Vagina (tissue), 2 donors: Measurements from ENCODE around the gene SUSD6.

Experiments
- POLR2A ChIP-seq, 2 donors: fragments of 450-650 bp; IDR thresholded peaks; one replicate each; pipeline ENCODE4 v1.6.1; 2017; ENCODE audit warnings: antibody characterized with exemption in 2 of 2, mild to moderate bottlenecking in 2 of 2, moderate library complexity in 2 of 2
- TF ChIP-seq, protein P1 (sequence below), 3 experiments: fragments of 450-650 bp in 2 of 3; fragments of 200-600 bp in 1 of 3; sonication (generic) in 1 of 3; IDR thresholded peaks; one replicate each; pipeline ENCODE4 v1.5.1; 2017 to 2019; ENCODE audit warnings: antibody characterized with exemption in 3 of 3, mild to moderate bottlenecking in 2 of 3, moderate library complexity in 2 of 3

DNA sequence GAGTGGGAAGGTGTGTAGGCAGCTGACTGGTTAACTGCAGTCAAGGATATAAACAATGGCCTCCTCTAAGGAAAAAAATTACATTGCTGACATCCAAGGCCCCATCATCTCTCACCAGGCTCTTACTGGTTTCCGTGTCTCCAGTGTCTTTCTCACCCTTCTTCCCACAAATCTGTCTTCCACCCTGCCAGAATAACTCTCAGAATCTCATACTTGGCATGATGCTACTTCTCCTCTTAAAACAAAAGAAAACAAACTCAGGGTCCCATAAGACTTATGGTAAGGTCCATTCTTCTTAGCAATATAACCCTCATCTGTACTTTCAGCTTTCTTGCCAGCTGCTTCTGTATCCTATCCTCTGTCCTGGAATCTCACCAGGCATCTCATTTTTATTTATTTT is 68.9 kb downstream of the SUSD6 start:
- TF ChIP-seq, protein P1, sequence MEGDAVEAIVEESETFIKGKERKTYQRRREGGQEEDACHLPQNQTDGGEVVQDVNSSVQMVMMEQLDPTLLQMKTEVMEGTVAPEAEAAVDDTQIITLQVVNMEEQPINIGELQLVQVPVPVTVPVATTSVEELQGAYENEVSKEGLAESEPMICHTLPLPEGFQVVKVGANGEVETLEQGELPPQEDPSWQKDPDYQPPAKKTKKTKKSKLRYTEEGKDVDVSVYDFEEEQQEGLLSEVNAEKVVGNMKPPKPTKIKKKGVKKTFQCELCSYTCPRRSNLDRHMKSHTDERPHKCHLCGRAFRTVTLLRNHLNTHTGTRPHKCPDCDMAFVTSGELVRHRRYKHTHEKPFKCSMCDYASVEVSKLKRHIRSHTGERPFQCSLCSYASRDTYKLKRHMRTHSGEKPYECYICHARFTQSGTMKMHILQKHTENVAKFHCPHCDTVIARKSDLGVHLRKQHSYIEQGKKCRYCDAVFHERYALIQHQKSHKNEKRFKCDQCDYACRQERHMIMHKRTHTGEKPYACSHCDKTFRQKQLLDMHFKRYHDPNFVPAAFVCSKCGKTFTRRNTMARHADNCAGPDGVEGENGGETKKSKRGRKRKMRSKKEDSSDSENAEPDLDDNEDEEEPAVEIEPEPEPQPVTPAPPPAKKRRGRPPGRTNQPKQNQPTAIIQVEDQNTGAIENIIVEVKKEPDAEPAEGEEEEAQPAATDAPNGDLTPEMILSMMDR (IDR thresholded peaks at IDR 0.05) = no peak
- TF ChIP-seq POLR2A (IDR thresholded peaks at IDR 0.05) = no peak
